H1 (cell line): ENCODE results near the gene APC2. TPM values are rescaled to one million over a fixed set of nuclear protein-coding genes. Genes with fewer than 3 reads are reported as not detected.

Experiments
- CTCF ChIA-PET: fragments of 300-600 bp; sonication (Branson Sonifier 250); formaldehyde crosslinking; loops from one replicate; lab custom pipeline; 2021; ENCODE audit not compliant: partially characterized antibody; lab: Charles Lee
- POLR2A ChIA-PET: fragments of 300-600 bp; sonication (Branson Sonifier 250); formaldehyde crosslinking; loops from one replicate; lab custom pipeline; 2021; ENCODE audit warnings: inconsistent platforms; ENCODE audit not compliant: partially characterized antibody; lab: Charles Lee
- DNase-seq, 2 experiments: peaks; one replicate each; pipeline versions ENCODE4 v3.0.0 to v3.0.0-alpha.2; 2010 to 2022; ENCODE audit warnings: low spot score in 2 of 2, low read depth in 1 of 2, mixed read lengths in 1 of 2
- FAIRE-seq: peaks from 2 replicates; lab custom pipeline; 2011; peaks lifted over from hg19 to GRCh38; lab: Jason Lieb, UNC
- H2AFZ ChIP-seq: 2 replicates; pipeline ENCODE4 v1.8.1; 2012; ENCODE audit warnings: low read length, inconsistent platforms
- H2AK5ac ChIP-seq: 2 replicates; pipeline ENCODE4 v1.6.1; 2013; ENCODE audit warnings: low read depth, low read length
- H2BK120ac ChIP-seq: replicated peaks from 2 replicates; pipeline ENCODE3; 2013; ENCODE audit warnings: low read depth, low read length, inconsistent platforms
- H2BK12ac ChIP-seq: 2 replicates; pipeline ENCODE4 v1.6.1; 2013; ENCODE audit warnings: low read depth, low read length
- H2BK15ac ChIP-seq: 2 replicates; pipeline ENCODE4 v1.6.1; 2013; ENCODE audit warnings: low read length
- H2BK20ac ChIP-seq: 2 replicates; pipeline ENCODE4 v1.6.1; 2013; ENCODE audit warnings: low read length
- H2BK5ac ChIP-seq: 2 replicates; pipeline ENCODE4 v1.6.1; 2013; ENCODE audit warnings: low read depth, low read length
- H3K14ac ChIP-seq: 2 replicates; pipeline ENCODE4 v1.6.1; 2013; ENCODE audit warnings: inconsistent platforms; ENCODE audit not compliant: insufficient read length
- H3K18ac ChIP-seq: 2 replicates; pipeline ENCODE4 v1.6.1; 2013; ENCODE audit warnings: low read length; ENCODE audit errors: extremely low read depth
- H3K23ac ChIP-seq: 2 replicates; pipeline ENCODE4 v1.6.1; 2013; ENCODE audit warnings: inconsistent platforms; ENCODE audit not compliant: insufficient read length
- H3K23me2 ChIP-seq: 2 replicates; pipeline ENCODE4 v1.6.1; 2013; ENCODE audit warnings: low read depth, low read length
- H3K27ac ChIP-seq: 2 replicates; pipeline ENCODE4 v1.6.1; 2011; ENCODE audit warnings: low read depth, low read length, inconsistent platforms
- H3K27me3 ChIP-seq, 4 experiments: replicated peaks in 1 of 4; 1 replicate in 1 of 4; 2 replicates in 3 of 4; pipeline versions ENCODE4 v1.6.1 to v1.8.1; 2011 to 2013; ENCODE audit warnings: low read length in 3 of 4, mild to moderate bottlenecking in 3 of 4, inconsistent platforms in 2 of 4, mixed read lengths in 2 of 4, moderate library complexity in 1 of 4; ENCODE audit not compliant: control insufficient read depth in 3 of 4, insufficient read depth in 3 of 4; ENCODE audit errors: extremely low read depth in 1 of 4
- H3K36me3 ChIP-seq, 4 experiments: 2 replicates each; pipeline versions ENCODE4 v1.6.1 to v1.8.1; 2011 to 2013; ENCODE audit warnings: mild to moderate bottlenecking in 4 of 4, low read length in 3 of 4, moderate library complexity in 2 of 4, control low read depth in 1 of 4, inconsistent platforms in 1 of 4; ENCODE audit not compliant: insufficient read depth in 4 of 4, control insufficient read depth in 2 of 4
- H3K4ac ChIP-seq: replicated peaks from 2 replicates; pipeline ENCODE3; 2013; ENCODE audit warnings: low read length, low read depth, mixed read lengths, inconsistent platforms; ENCODE audit not compliant: insufficient read length
- H3K4me1 ChIP-seq, 4 experiments: replicated peaks in 1 of 4; 1 replicate in 1 of 4; 2 replicates in 3 of 4; pipeline versions ENCODE4 v1.6.1 to v1.8.1; 2011 to 2013; ENCODE audit warnings: low read length in 3 of 4, inconsistent platforms in 2 of 4, mixed read lengths in 1 of 4; ENCODE audit not compliant: insufficient read depth in 4 of 4, control insufficient read depth in 3 of 4
- H3K4me2 ChIP-seq, 2 experiments: 2 replicates each; pipeline versions ENCODE4 v1.6.1 to v1.8.1; 2011 to 2013; ENCODE audit warnings: low read depth in 2 of 2, low read length in 2 of 2, control low read depth in 1 of 2, inconsistent platforms in 1 of 2, mild to moderate bottlenecking in 1 of 2; ENCODE audit not compliant: insufficient read depth in 1 of 2
- H3K4me3 ChIP-seq, 4 experiments: fragments of 200-600, 300-600 bp in 1 of 4; sonication (generic), shearing (Covaris generic), sonication (Bioruptor Twin) in 1 of 4; 2 replicates each; pipeline versions ENCODE4 v1.5.1 to v1.8.1; 2011 to 2016; ENCODE audit warnings: low read length in 4 of 4, low read depth in 3 of 4, control low read depth in 2 of 4, inconsistent platforms in 2 of 4, mild to moderate bottlenecking in 2 of 4, mixed read lengths in 1 of 4, moderate library complexity in 1 of 4; ENCODE audit not compliant: insufficient read depth in 2 of 4; ENCODE audit errors: extremely low read depth in 1 of 4
- H3K56ac ChIP-seq: replicated peaks from 2 replicates; pipeline ENCODE3; 2013; ENCODE audit warnings: low read depth, mild to moderate bottlenecking, mixed read lengths, low read length, inconsistent platforms; ENCODE audit not compliant: insufficient read length
- H3K79me1 ChIP-seq: 2 replicates; pipeline ENCODE4 v1.6.1; 2013; ENCODE audit warnings: low read depth, low read length, control low read depth
- H3K79me2 ChIP-seq, 2 experiments: 2 replicates each; pipeline versions ENCODE4 v1.6.1 to v1.8.1; 2012 to 2013; ENCODE audit warnings: low read length in 2 of 2, mild to moderate bottlenecking in 2 of 2, inconsistent platforms in 1 of 2; ENCODE audit not compliant: insufficient read depth in 2 of 2, control insufficient read depth in 1 of 2
- H3K9ac ChIP-seq, 4 experiments: replicated peaks in 1 of 4; 1 replicate in 1 of 4; 2 replicates in 3 of 4; pipeline versions ENCODE4 v1.6.1 to v1.8.1; 2011 to 2013; ENCODE audit warnings: low read depth in 3 of 4, low read length in 3 of 4, control low read depth in 2 of 4, mild to moderate bottlenecking in 2 of 4, moderate library complexity in 2 of 4, inconsistent platforms in 1 of 4; ENCODE audit errors: extremely low read depth in 1 of 4
- H3K9me3 ChIP-seq, 2 experiments: 2 replicates each; pipeline versions ENCODE4 v1.6.1 to v1.8.1; 2012 to 2013; ENCODE audit warnings: mild to moderate bottlenecking in 2 of 2, moderate library complexity in 2 of 2, control low read depth in 1 of 2, inconsistent platforms in 1 of 2, low read depth in 1 of 2, low read length in 1 of 2, mixed read lengths in 1 of 2; ENCODE audit not compliant: insufficient read depth in 2 of 2
- H4K20me1 ChIP-seq, 2 experiments: replicated peaks in 1 of 2; 2 replicates each; pipeline versions ENCODE3 to v1.8.1; 2011 to 2013; ENCODE audit warnings: inconsistent platforms in 2 of 2, low read length in 2 of 2, mild to moderate bottlenecking in 1 of 2; ENCODE audit not compliant: insufficient read depth in 2 of 2, control insufficient read depth in 1 of 2
- H4K5ac ChIP-seq: 2 replicates; pipeline ENCODE4 v1.6.1; 2013; ENCODE audit warnings: low read length, low read depth, mixed read lengths, inconsistent platforms; ENCODE audit not compliant: insufficient read length
- H4K8ac ChIP-seq: 2 replicates; pipeline ENCODE4 v1.8.0; 2013; ENCODE audit warnings: mild to moderate bottlenecking, moderate library complexity, low read length, inconsistent platforms; ENCODE audit not compliant: insufficient read depth; ENCODE audit errors: extremely low read depth
- H4K91ac ChIP-seq: replicated peaks from 2 replicates; pipeline ENCODE3; 2013; ENCODE audit warnings: low read length, mixed read lengths, inconsistent platforms; ENCODE audit not compliant: insufficient read length
- BCL11A ChIP-seq, 2 experiments: IDR thresholded peaks; one replicate each; pipeline ENCODE4 v1.6.1; 2011; ENCODE audit warnings: low read depth in 2 of 2, low read length in 2 of 2, mild to moderate bottlenecking in 2 of 2
- CHD2 ChIP-seq: IDR thresholded peaks from 2 replicates; pipeline ENCODE4 v1.6.1; 2012; ENCODE audit warnings: low read length, improper control_type of control experiment
- POLR2AphosphoS5 ChIP-seq: IDR thresholded peaks from 2 replicates; pipeline ENCODE4 v1.6.1; 2011; ENCODE audit warnings: low read depth, low read length
- SIN3A ChIP-seq, 2 experiments: IDR thresholded peaks in 1 of 2; conservative IDR thresholded peaks in 1 of 2; 2 replicates each; pipeline ENCODE4 v1.6.1; 2011 to 2012; ENCODE audit warnings: low read length in 2 of 2, improper control_type of control experiment in 1 of 2, low read depth in 1 of 2, mild to moderate bottlenecking in 1 of 2
- TCF12 ChIP-seq: IDR thresholded peaks from 2 replicates; pipeline ENCODE4 v1.6.1; 2011; ENCODE audit warnings: low read depth, mild to moderate bottlenecking, low read length
- WGBS, 2 experiments: shearing (Covaris generic) in 1 of 2; methylation state at CpG; one replicate each; pipeline versions ENCODE4 v1.1.6 to v1.1.7; 2013 to 2015; ENCODE audit warnings: low lambda C conversion rate in 2 of 2, mixed read lengths in 2 of 2, inconsistent platforms in 1 of 2, low coverage in 1 of 2, missing lambda C conversion rate in 1 of 2; ENCODE audit not compliant: insufficient replicate concordance in 2 of 2, insufficient coverage in 1 of 2, insufficient read length in 1 of 2; ENCODE audit errors: extremely low coverage in 1 of 2, missing lambda C conversion rate in 1 of 2; 5-methylcytosine and 5-hydroxymethylcytosine counted together
- polyA plus RNA-seq, 7 experiments: library from polyadenylated mRNA; depleted of rRNA in 3 of 7; stranded (reverse) in 5 of 7; unstranded in 2 of 7; fragments of >200 nt in 5 of 7; fragments of 200-250 nt in 2 of 7; gene quantifications; 1 replicate in 5 of 7; 2 replicates in 1 of 7; 4 replicates in 1 of 7; pipeline versions ENCODE4 v1.2.1 to v1.2.3, GENCODE V29; 2011 to 2013; ENCODE audit warnings: missing spikeins in 2 of 7, mixed read lengths in 2 of 7
- total RNA-seq: library from RNA; stranded (reverse); fragmentation: NEBNext Ultra II Directional; extraction: Animal tissue kit (Norgen Biotek cat#: 25700); gene quantifications from 2 replicates; pipeline ENCODE4 v1.2.1, GENCODE V29; 2021

The APC2 gene
- total and polyA plus RNA-seq, 2 of the 8 experiments (the other 6 are each of a cell fraction or from before 2014, with no cell fraction given), result 1.3 to 4.1 TPM

- no peaks in the 10 kb centered on the region for H3K9me3 ChIP-seq
- POLR2A ChIA-PET, result interaction anchor here (0.7 to 3.9 kb wide), 9 partner anchors 11 to 60 kb away, joined by 3 to 24 read pairs (median 4); no protein-coding TSS in a partner anchor
- peaks cover 65 to 87% of the 10 kb centered on the region in 2 experiments for H3K79me2 ChIP-seq
- FAIRE-seq, result no peak
- peak overlapping the region in 1 of 4 experiments; percentile 20; a peak in 3 of 7 replicates for H3K9ac ChIP-seq
- no peak overlapping the region for H3K4ac ChIP-seq
- no peak overlapping the region for H4K8ac ChIP-seq
- no peak overlapping the region for H3K4me3 ChIP-seq
- H3K27ac ChIP-seq, result peak overlapping the region; percentile 41
- H3K18ac ChIP-seq, result no peak overlapping the region
- peaks cover 7 to 35% (median 30%) of the 10 kb centered on the region in 4 experiments for H3K4me1 ChIP-seq
- H4K91ac ChIP-seq, result no peak overlapping the region
- no peak overlapping the region; a peak in 2 of 4 replicates for H3K4me2 ChIP-seq
- CTCF ChIA-PET, result interaction anchor here (1.2 to 2.8 kb wide), 4 partner anchors 9 to 101 kb away, joined by 3 to 8 read pairs (median 4); partner anchors contain the start of gene NDUFS7
- H3K79me1 ChIP-seq, result peaks cover 18% of the 10 kb centered on the region
- H3K23me2 ChIP-seq, result peaks cover 12% of the 10 kb centered on the region; the same call in 1 of the 2 replicates
- no peak overlapping the region for H2BK120ac ChIP-seq
- H3K27me3 ChIP-seq, result no peaks in the 10 kb centered on the region
- H2BK15ac ChIP-seq, result no peak overlapping the region
- no peak overlapping the region for H2BK12ac ChIP-seq
- 94% methylated on average over 29 of the region's 29 CpGs; no CpG with 5 or more reads in 1 of the 2 experiments for WGBS, 2 experiments
- H3K36me3 ChIP-seq, result peaks cover 0 to 4% (median 1%) of the 10 kb centered on the region in 4 experiments; a peak in 6 of 8 replicates
- no peak overlapping the region for H4K5ac ChIP-seq
- H2BK5ac ChIP-seq, result 0 out of 2 replicates have a peak overlapping the region, but pooled peaks have one; percentile 35
- H3K56ac ChIP-seq, result no peak overlapping the region
- no peak for DNase-seq
- peaks cover 62 to 67% of the 10 kb centered on the region in 2 experiments for H4K20me1 ChIP-seq
- no peak overlapping the region for H2AFZ ChIP-seq
- no peak overlapping the region for H3K23ac ChIP-seq
- no peak overlapping the region for H2BK20ac ChIP-seq
- no peak overlapping the region for H3K14ac ChIP-seq
- H2AK5ac ChIP-seq, result no peak overlapping the region
- TF ChIP-seq BCL11A (IDR thresholded peaks at IDR 0.05; ENCODE audit: low read depth in 2 of 2, low read length in 2 of 2), result no peak
- TF ChIP-seq POLR2AphosphoS5, result no peak
- TF ChIP-seq CHD2, result no peak
- no peak for TF ChIP-seq SIN3A (conservative IDR thresholded peaks at IDR 0.05 in 1 of 2, IDR thresholded peaks at IDR 0.05 in 1 of 2; ENCODE audit: low read depth in 1 of 2, low read length in 2 of 2)
- TF ChIP-seq TCF12, result no peak
These were observed 38.4 kb upstream of the APC2 start for GRCh38 chr19:1411255-1412191.
